ENCODE data around the gene RNF135.
A peak's percentile ranks its signal among the peaks of the same experiment; 100 is the strongest.
"Not testable (repeated sequence)": the region's sequence is repeated elsewhere in the genome, so short reads cannot be mapped to it uniquely, and the experiment has no call there.

The RNF135 gene

GRCh38 chr17:31004160-31004559, 33.3 kb downstream of the RNF135 start:
- Histone ChIP-seq H3K18ac (ENCODE audit: low read length) (no peak overlapping the region), H3K27me3 (ENCODE audit: insufficient read depth, low read length) (no peaks in the 10 kb centered on the region), H3K27ac (ENCODE audit: low read depth, low read length) (no peak overlapping the region), H4K8ac (ENCODE audit: low read depth, low read length) (no peak overlapping the region), H3K9me3 (ENCODE audit: insufficient read depth, low read depth, low read length) (no peaks in the 10 kb centered on the region), H3K23ac (ENCODE audit: low read length) (no peak overlapping the region), H3K36me3 (ENCODE audit: control insufficient read depth in 1 of 2, insufficient read depth in 2 of 2, low read length in 2 of 2) (peaks cover 0 to 2% of the 10 kb centered on the region in 2 experiments), H3K4me2 (ENCODE audit: low read length) (no peak overlapping the region), H3K4me3 (ENCODE audit: low read depth, low read length) (no peak overlapping the region), H3K79me1 (ENCODE audit: low read length) (peaks cover 5% of the 10 kb centered on the region), H3K79me2 (ENCODE audit: control insufficient read depth, insufficient read depth, low read length, poor library complexity) (no peaks in the 10 kb centered on the region), H2BK120ac (ENCODE audit: insufficient read depth, low read length, poor library complexity) (no peak overlapping the region), H3K4ac (ENCODE audit: low read depth, low read length) (no peak overlapping the region), H2BK5ac (ENCODE audit: low read depth, low read length, poor library complexity) (no peak overlapping the region), H3K9ac (ENCODE audit: low read length) (no peak overlapping the region), H2AK5ac (ENCODE audit: low read length) (no peak overlapping the region), H4K91ac (ENCODE audit: low read depth, low read length) (no peak overlapping the region), H3K4me1 (ENCODE audit: control insufficient read depth in 1 of 2, insufficient read depth in 2 of 2, low read length in 2 of 2) (no peaks in the 10 kb centered on the region), H2BK12ac (ENCODE audit: low read length) (no peak overlapping the region), H4K12ac (ENCODE audit: low read depth, low read length) (no peak overlapping the region), H3K14ac (ENCODE audit: low read length) (no peak overlapping the region), H2AFZ (ENCODE audit: insufficient read depth, low read length, poor library complexity) (no peak overlapping the region)
- no peak for DNase-seq
- WGBS (ENCODE audit: extremely low coverage, insufficient coverage, insufficient read length) = no CpG with 5 or more reads among the region's 2 CpGs

GRCh38 chr17:31007695-31008373, 37.0 kb downstream of the RNF135 start:
- no peak overlapping the region for H2BK5ac ChIP-seq (ENCODE audit: low read depth, low read length, poor library complexity)
- H3K27ac ChIP-seq (ENCODE audit: low read depth, low read length) = no peak overlapping the region
- no peak overlapping the region for H3K4ac ChIP-seq (ENCODE audit: low read depth, low read length)
- no peak overlapping the region for H4K12ac ChIP-seq (ENCODE audit: low read depth, low read length)
- peak overlapping the region; percentile 77 for H2AFZ ChIP-seq (ENCODE audit: insufficient read depth, low read length, poor library complexity)
- H3K9me3 ChIP-seq (ENCODE audit: insufficient read depth, low read depth, low read length) = no peaks in the 10 kb centered on the region
- peak overlapping the region; percentile 78 for H3K4me3 ChIP-seq (ENCODE audit: low read depth, low read length)
- peaks cover 5% of the 10 kb centered on the region for H3K79me1 ChIP-seq (ENCODE audit: low read length)
- peak overlapping the region; percentile 81 for H3K4me2 ChIP-seq (ENCODE audit: low read length)
- WGBS (ENCODE audit: extremely low coverage, insufficient coverage, insufficient read length) = no CpG with 5 or more reads among the region's 9 CpGs
- H3K14ac ChIP-seq (ENCODE audit: low read length) = no peak overlapping the region
- peak overlapping the region; percentile 70 for H4K8ac ChIP-seq (ENCODE audit: low read depth, low read length)
- H4K91ac ChIP-seq (ENCODE audit: low read depth, low read length) = peak overlapping the region; percentile 2
- H3K4me1 ChIP-seq (ENCODE audit: control insufficient read depth in 1 of 2, insufficient read depth in 2 of 2, low read length in 2 of 2) = no peaks in the 10 kb centered on the region
- H3K27me3 ChIP-seq (ENCODE audit: insufficient read depth, low read length) = no peaks in the 10 kb centered on the region
- no peak overlapping the region for H3K9ac ChIP-seq (ENCODE audit: low read length)
- H2BK12ac ChIP-seq (ENCODE audit: low read length) = no peak overlapping the region
- no peak overlapping the region for H2AK5ac ChIP-seq (ENCODE audit: low read length)
- H3K79me2 ChIP-seq (ENCODE audit: control insufficient read depth, insufficient read depth, low read length, poor library complexity) = no peaks in the 10 kb centered on the region
- no peak overlapping the region for H2BK120ac ChIP-seq (ENCODE audit: insufficient read depth, low read length, poor library complexity)
- H3K23ac ChIP-seq (ENCODE audit: low read length) = no peak overlapping the region
- no peaks in the 10 kb centered on the region for H3K36me3 ChIP-seq (ENCODE audit: control insufficient read depth in 1 of 2, insufficient read depth in 2 of 2, low read length in 2 of 2)
- H3K18ac ChIP-seq (ENCODE audit: low read length) = no peak overlapping the region
- DNase-seq = no peak

GRCh38 chr17:31008374-31009041, 37.7 kb downstream of the RNF135 start:
- Histone ChIP-seq H3K4me1 (ENCODE audit: control insufficient read depth in 1 of 2, insufficient read depth in 2 of 2, low read length in 2 of 2) (no peaks in the 10 kb centered on the region), H3K4ac (ENCODE audit: low read depth, low read length) (no peak overlapping the region), H2BK12ac (ENCODE audit: low read length) (no peak overlapping the region), H3K18ac (ENCODE audit: low read length) (peak overlapping the region; percentile 32), H3K79me1 (ENCODE audit: low read length) (peaks cover 5% of the 10 kb centered on the region), H3K27ac (ENCODE audit: low read depth, low read length) (no peak overlapping the region), H3K36me3 (ENCODE audit: control insufficient read depth in 1 of 2, insufficient read depth in 2 of 2, low read length in 2 of 2) (no peaks in the 10 kb centered on the region), H3K4me3 (ENCODE audit: low read depth, low read length) (peak overlapping the region; percentile 78), H3K9me3 (ENCODE audit: insufficient read depth, low read depth, low read length) (no peaks in the 10 kb centered on the region), H2BK120ac (ENCODE audit: insufficient read depth, low read length, poor library complexity) (no peak overlapping the region), H4K12ac (ENCODE audit: low read depth, low read length) (no peak overlapping the region), H3K4me2 (ENCODE audit: low read length) (peak overlapping the region; percentile 81), H4K8ac (ENCODE audit: low read depth, low read length) (peak overlapping the region; percentile 70), H3K14ac (ENCODE audit: low read length) (no peak overlapping the region), H3K79me2 (ENCODE audit: control insufficient read depth, insufficient read depth, low read length, poor library complexity) (no peaks in the 10 kb centered on the region), H2BK5ac (ENCODE audit: low read depth, low read length, poor library complexity) (no peak overlapping the region), H3K27me3 (ENCODE audit: insufficient read depth, low read length) (no peaks in the 10 kb centered on the region), H2AK5ac (ENCODE audit: low read length) (no peak overlapping the region), H2AFZ (ENCODE audit: insufficient read depth, low read length, poor library complexity) (peak overlapping the region; percentile 77), H4K91ac (ENCODE audit: low read depth, low read length) (peak overlapping the region; percentile 2), H3K23ac (ENCODE audit: low read length) (no peak overlapping the region), H3K9ac (ENCODE audit: low read length) (peak overlapping the region; percentile 22)
- peak; percentile 47 to 67 for DNase-seq
- no CpG with 5 or more reads among the region's 65 CpGs for WGBS (ENCODE audit: extremely low coverage, insufficient coverage, insufficient read length)

GRCh38 chr17:31009042-31009702, 38.3 kb downstream of the RNF135 start:
- not testable (repeated sequence) for H3K18ac ChIP-seq (ENCODE audit: low read length); H3K4me1 ChIP-seq (ENCODE audit: control insufficient read depth in 1 of 2, insufficient read depth in 2 of 2, low read length in 2 of 2); H3K9me3 ChIP-seq (ENCODE audit: insufficient read depth, low read depth, low read length); H2BK120ac ChIP-seq (ENCODE audit: insufficient read depth, low read length, poor library complexity); H3K36me3 ChIP-seq (ENCODE audit: control insufficient read depth in 1 of 2, insufficient read depth in 2 of 2, low read length in 2 of 2); H4K12ac ChIP-seq (ENCODE audit: low read depth, low read length); H4K91ac ChIP-seq (ENCODE audit: low read depth, low read length); H2BK12ac ChIP-seq (ENCODE audit: low read length); H3K79me2 ChIP-seq (ENCODE audit: control insufficient read depth, insufficient read depth, low read length, poor library complexity); H3K27me3 ChIP-seq (ENCODE audit: insufficient read depth, low read length); H3K27ac ChIP-seq (ENCODE audit: low read depth, low read length); H2AK5ac ChIP-seq (ENCODE audit: low read length); H3K4ac ChIP-seq (ENCODE audit: low read depth, low read length); H3K23ac ChIP-seq (ENCODE audit: low read length); H3K79me1 ChIP-seq (ENCODE audit: low read length); H2BK5ac ChIP-seq (ENCODE audit: low read depth, low read length, poor library complexity); H3K14ac ChIP-seq (ENCODE audit: low read length)
- Histone ChIP-seq H3K4me3 (ENCODE audit: low read depth, low read length) (peak overlapping the region; percentile 78), H3K9ac (ENCODE audit: low read length) (peak overlapping the region; percentile 4), H2AFZ (ENCODE audit: insufficient read depth, low read length, poor library complexity) (peak overlapping the region; percentile 77), H4K8ac (ENCODE audit: low read depth, low read length) (peak overlapping the region; percentile 2), H3K4me2 (ENCODE audit: low read length) (peak overlapping the region; percentile 81)
- no CpG with 5 or more reads among the region's 34 CpGs for WGBS (ENCODE audit: extremely low coverage, insufficient coverage, insufficient read length)
- DNase-seq = peak in 1 of 2 donors; percentile 13

All from trophoblast cell (in vitro differentiated cells and primary cell).